ENCODE results near the gene EFCAB6.
"Not testable (repeated sequence)": the region's sequence is repeated elsewhere in the genome, so short reads cannot be mapped to it uniquely, and the experiment has no call there.

Gene EFCAB6

GRCh38 chr22:43706151-43706550, 106.0 kb downstream of the EFCAB6 start:
- DNase-seq (ENCODE audit: low spot score), result no peak

DNA sequence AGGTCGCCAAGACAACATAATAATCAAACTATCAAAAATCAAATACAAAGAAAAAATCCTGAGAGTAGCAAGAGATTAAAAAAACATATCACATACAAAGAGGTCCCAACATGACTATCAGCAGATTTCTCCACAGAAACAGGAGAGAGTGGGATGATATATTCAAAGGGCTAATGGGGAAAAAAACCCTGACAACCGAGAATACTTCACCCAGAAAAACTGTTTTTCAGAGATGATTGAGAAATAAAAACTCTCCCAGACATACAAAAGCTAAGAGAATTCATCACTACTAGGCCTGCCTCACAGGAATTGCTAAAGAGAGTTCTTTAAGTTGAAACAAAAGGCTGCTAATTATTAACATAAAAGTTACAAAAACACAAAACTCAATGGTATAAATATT, 108.1 kb downstream of the EFCAB6 start:
- DNase-seq (ENCODE audit: low spot score), result no peak

DNA sequence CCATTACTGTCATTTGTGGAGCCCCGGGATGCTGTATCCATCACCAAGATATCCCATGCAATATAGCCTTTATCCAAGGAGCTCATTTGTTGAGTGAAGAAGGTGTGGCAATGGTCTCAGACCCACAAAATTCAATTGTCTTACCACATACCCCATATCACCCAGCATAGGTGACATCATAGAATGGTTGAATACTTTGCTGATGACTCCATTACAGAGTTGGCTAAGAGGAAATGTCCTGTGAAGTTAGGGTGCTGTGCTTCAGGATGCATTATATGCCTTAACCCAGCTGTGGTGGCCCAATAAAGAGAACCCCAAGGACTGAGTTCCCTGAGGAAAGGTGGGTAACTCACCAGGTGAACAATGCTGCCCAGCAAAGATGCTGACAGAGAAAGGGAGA, 113.7 kb downstream of the EFCAB6 start:
- DNase-seq (ENCODE audit: low spot score), result no peak

DNA sequence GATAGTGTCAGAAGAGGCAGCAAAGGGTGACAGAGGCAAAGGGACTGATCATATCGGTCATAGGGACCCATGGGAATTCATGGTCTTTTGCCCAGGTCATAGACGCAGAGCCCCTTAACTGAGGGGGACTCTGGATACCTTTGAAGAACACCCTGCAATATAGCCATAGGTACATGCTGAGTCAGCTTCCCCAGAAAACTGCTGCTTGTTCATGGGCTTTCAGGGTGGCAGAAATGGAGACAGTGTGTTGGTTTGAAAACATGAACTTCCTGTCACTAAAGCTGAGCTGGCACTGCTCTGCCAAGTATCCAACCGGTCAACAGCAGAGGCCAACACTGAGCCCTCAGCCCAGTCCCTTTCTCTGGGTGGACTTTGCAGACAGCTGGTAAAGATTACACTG, 114.2 kb downstream of the EFCAB6 start:
- no peak for DNase-seq (ENCODE audit: low spot score)

GRCh38 chr22:43693249-43693648, 118.9 kb downstream of the EFCAB6 start:
- no peak for DNase-seq (ENCODE audit: low spot score)

DNA sequence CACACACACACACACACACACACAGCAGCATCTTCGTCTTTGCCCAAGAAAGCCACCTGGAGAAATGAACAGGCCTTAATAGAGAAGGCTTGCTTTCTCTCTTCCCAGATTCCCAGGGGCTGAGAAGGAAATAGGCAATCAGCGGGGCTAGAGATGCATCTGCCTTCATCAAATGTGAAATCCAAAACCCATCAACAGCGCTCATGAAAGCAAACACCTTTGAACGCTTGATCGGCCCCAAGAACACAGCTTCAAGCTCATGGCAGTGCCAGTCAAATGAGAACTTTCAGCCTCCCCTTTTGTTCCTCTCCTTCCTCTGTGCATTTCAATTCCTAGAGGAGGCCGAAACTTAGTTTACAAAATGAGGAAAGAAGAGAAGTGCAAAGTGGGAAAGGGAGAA, 122.7 kb downstream of the EFCAB6 start:
- DNase-seq (ENCODE audit: low spot score), result no peak

DNA sequence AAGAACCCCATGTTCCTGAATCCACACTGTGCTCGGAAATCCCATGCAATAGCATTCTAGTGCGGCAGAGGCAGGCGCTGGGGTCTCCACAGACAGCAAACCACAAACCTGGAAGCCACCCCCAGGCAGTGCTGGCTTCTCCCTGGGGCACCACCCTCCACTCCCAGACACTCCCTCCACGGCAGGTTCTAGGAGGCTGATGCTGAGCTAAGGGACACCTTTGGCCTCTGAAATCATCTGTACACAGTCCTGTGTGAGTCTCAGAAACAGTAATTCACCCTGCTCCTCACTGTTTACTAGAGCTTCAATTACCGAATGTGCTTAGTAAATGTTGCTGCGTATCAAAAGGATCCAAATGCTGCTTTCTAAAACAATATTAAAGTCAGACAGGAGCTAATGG, 129.3 kb downstream of the EFCAB6 start:
- no peak for DNase-seq (ENCODE audit: low spot score)

GRCh38 chr22:43681731-43682360, 130.3 kb downstream of the EFCAB6 start:
- no peak for DNase-seq (ENCODE audit: low spot score)

DNA sequence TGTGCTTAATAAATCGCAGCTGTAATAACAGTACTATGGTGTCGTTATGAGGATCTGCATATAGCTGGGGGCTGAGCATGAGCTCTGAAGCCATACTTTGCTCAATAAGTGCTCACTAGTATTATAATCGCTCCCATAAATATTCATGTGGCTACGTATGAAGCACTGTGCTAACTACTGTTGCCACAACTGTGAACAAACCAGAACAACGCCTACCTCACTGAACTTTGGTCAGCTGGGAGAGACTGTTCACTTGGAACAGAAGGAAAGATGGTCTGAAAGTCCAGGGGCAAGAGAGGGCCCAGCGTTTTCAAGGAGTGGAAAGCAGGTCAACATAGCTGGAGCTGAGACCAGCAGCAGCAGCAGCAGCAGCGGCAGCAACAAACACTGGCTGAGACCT, 141.6 kb downstream of the EFCAB6 start:
- DNase-seq (ENCODE audit: low spot score), result no peak

GRCh38 chr22:43669190-43669589, 142.9 kb downstream of the EFCAB6 start:
- no peak for DNase-seq (ENCODE audit: low spot score)

GRCh38 chr22:43667656-43668055, 144.4 kb downstream of the EFCAB6 start:
- no peak for DNase-seq (ENCODE audit: low spot score)

GRCh38 chr22:43666457-43666856, 145.6 kb downstream of the EFCAB6 start:
- DNase-seq (ENCODE audit: low spot score), result no peak

DNA sequence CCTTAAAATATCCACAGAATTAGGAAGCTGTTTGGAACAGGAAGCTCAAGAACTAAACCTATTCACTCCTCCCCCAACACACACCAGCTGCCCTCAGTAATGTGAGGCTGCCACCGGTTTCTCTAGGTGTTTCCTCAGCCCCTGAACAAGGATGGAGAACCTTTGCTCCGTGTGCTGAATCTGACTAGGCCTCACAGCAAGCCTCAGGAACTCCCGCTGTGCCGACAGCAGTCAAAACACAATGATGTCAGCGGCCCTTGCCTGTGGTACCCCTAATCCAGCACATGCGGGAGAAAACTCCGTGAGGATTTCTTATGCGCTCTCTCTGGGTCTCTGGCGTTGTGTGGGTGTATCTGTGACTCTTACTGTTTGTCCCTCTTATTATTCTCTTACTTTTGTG, 153.3 kb downstream of the EFCAB6 start:
- DNase-seq (ENCODE audit: low spot score), result no peak

- DNase-seq (ENCODE audit: low spot score), result not testable (repeated sequence)
These were observed 155.5 kb downstream of the EFCAB6 start for GRCh38 chr22:43656581-43656980.

- no peak for DNase-seq (ENCODE audit: low spot score)
These were observed 157.8 kb downstream of the EFCAB6 start for GRCh38 chr22:43654271-43654670.

- DNase-seq (ENCODE audit: low spot score), result no peak
These were observed 159.3 kb downstream of the EFCAB6 start for GRCh38 chr22:43652845-43653244.

DNA sequence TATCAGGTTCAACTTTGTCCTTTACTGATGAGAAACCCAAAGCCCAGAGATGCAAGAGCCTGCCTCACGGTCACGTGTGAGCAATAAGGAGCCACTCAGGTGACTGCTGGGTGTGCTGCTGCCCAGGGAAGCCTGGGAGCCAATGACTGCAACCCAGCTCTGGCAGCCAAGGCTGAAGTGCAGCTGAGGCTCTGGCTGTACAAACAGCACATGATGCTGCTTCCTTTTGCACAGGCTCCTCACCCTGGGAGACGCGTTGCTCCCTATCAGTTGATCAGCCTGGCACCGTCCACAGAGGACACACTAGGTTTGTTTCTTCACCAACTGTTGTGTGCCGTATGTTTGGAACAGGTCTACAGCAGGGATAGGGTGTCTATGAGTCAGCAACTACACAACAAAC, 168.7 kb downstream of the EFCAB6 start:
- DNase-seq (ENCODE audit: low spot score), result no peak

- no peak for DNase-seq (ENCODE audit: low spot score)
These were observed 169.5 kb downstream of the EFCAB6 start for GRCh38 chr22:43642319-43643206.

- no peak for DNase-seq (ENCODE audit: low spot score)
These were observed 172.7 kb downstream of the EFCAB6 start for GRCh38 chr22:43639228-43639948.

- no peak for DNase-seq (ENCODE audit: low spot score)
These were observed 174.5 kb downstream of the EFCAB6 start for GRCh38 chr22:43637275-43638260.

DNA sequence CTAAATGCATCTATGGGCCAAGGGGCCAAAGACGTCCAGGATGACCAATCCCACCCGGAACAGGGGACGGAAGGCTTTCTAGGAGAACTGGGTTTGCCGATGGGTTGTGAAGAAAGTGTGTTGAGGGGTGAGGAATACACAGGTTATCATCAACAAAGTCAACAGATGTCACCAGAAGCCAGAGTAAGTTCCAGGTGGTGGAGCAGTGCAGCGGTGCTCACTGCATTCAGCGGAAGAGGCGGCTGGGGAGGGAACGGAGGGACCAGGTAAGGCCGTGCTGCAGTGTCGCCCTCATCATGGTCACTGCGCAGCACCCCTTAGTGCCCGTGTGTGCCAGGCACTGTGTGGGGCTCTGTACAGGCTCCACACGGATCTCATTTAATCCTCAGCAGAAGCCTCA, 176.0 kb downstream of the EFCAB6 start:
- no peak for DNase-seq (ENCODE audit: low spot score)

DNA sequence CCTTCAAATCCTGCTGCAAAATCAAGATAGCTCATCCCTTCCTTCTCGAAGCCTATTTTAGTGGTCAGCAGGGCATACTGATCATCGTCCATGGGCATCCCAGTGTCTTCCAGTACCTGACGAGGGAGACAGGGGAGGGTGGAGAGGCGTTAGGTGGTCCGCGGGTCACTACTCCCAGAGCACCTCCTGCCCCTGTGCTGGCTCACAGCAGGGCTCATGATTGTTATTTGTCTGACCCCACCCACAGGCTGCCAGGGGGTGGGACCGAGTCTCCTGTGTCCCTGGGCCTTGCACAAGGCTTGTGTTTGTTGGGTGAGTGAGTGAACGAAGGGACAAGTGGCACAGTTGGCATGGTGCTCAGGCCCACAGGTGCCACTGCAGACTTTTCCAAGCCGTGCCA, 177.0 kb downstream of the EFCAB6 start:
- DNase-seq (ENCODE audit: low spot score), result no peak

Data from COLO829 (cell line).